ENCODE results near the gene GJA10.

GJA10 gene

DNA sequence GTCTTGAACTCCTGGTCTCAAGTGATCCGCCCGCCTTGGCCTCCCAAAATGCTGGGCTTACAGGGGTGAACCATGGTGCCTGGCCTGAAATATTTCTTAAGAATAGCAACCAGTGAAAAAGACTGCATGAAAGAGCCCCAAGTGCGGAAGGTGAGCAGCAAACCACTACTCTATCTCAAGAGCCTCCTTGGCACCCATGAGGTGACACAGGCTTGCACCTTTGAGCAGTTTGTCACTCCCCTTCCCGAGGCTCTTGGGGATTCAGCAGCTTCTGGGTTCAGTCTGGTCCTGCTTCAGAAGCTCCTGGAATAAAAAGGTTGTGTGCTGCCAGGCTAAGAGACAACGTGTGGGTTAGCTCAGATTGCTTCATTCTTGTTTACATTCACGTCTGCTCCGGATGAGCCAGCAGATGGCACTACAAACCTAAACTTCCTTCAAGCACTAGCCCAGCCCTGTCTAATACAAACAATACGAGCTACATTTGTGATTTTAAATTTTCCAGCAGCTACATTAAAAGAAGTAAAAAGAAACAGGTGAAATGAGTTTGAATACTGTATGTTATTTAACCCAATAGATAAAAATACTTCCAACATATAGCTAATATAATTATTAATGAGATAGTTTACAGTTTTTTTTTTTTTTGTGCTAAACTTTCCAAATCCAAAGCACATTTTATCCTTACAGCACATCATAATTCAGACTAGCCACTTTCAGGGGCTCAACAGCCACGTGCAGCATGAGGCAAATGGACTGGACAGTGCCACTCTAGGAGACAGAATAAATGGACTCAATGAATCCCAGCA, 46.2 kb downstream of the GJA10 start:
- Histone ChIP-seq H3K9me3 (ENCODE audit: control insufficient read depth, insufficient read depth, low read length) (no peaks in the 10 kb centered on the region), H3K4me1 (ENCODE audit: control insufficient read depth, insufficient read depth, low read length) (peaks cover 2% of the 10 kb centered on the region), H3K4me3 (ENCODE audit: low read depth, low read length) (no peak overlapping the region), H3K9ac (ENCODE audit: low read depth, low read length) (no peak overlapping the region), H3K36me3 (ENCODE audit: control insufficient read depth, insufficient read depth, low read length) (no peaks in the 10 kb centered on the region), H3K27me3 (ENCODE audit: control insufficient read depth, insufficient read depth, low read length) (no peaks in the 10 kb centered on the region)

DNA sequence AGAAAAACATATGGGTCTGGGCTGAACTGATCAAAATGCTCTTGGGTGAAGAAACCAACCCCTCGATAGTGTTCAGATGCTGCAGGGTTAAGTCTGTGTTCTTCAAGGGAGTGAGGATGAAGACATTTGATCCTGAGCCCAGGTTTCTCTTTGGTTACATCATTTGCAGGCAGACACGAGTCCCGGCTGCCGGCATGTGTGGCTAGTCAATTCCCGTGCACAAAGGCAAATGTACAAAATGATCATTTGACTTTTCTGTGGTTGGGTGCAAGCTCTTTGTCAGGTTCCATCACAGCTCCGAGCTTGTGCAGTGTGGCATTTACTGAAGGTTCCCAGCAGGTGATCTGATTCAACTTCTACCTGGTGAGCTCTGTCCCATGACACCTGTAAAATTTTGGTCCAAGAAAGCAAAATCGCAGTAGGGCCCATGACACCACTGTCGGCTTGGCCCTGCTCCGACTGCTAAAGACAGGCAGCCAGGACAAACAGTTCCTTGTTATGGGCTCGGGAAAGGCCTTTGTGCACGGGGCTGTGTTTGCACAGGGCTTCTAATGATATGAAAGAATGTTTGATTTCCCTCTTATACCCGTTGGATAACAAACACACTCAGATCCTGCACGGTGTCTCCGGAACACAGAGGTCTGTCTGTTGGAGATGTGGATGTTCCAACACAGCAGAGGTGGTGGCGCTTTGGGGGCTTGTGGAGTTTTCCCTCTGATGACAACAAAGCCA, 46.9 kb downstream of the GJA10 start:
- Histone ChIP-seq H3K36me3 (ENCODE audit: control insufficient read depth, insufficient read depth, low read length) (no peaks in the 10 kb centered on the region), H3K27me3 (ENCODE audit: control insufficient read depth, insufficient read depth, low read length) (no peaks in the 10 kb centered on the region), H3K9me3 (ENCODE audit: control insufficient read depth, insufficient read depth, low read length) (no peaks in the 10 kb centered on the region)

DNA sequence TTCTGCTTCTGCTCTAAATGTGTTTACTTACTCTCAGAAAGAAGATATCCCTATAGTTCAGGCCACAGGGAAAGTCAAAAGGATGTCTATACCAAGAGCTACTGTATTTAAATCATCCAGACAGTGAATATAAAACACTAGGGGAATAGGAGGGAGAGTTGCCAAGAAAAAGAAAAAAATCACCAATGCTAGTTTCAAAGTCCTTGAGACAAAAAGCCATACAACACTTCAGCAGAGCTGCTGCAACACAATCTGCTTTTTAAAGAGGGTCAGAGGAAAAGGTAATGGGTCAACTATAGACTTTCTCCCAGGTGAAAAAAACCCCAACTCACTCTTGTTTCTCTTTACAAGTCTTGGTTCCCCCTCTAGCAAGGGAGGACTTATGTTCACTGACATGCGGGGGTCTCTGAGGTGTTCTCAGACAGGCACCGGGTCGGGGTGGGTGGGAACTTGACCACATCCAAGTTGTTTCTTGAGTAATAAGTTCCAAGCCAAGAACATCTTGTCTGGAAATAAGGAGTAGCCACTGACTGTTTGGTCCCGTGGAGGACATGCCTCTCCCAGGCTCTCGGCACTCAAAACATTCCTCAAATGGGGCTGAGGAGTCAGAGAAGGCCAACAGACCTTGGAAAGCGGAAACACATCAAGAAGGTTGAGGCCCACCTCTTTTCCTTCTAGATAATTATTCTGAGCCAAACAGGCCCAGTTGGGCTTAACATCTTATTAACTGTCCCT, 47.7 kb downstream of the GJA10 start:
- no peaks in the 10 kb centered on the region for H3K9me3 ChIP-seq (ENCODE audit: control insufficient read depth, insufficient read depth, low read length)
- H3K4me1 ChIP-seq (ENCODE audit: control insufficient read depth, insufficient read depth, low read length): peaks cover 2% of the 10 kb centered on the region
- H3K4me3 ChIP-seq (ENCODE audit: low read depth, low read length): no peak overlapping the region
- H3K9ac ChIP-seq (ENCODE audit: low read depth, low read length): no peak overlapping the region
- H3K27me3 ChIP-seq (ENCODE audit: control insufficient read depth, insufficient read depth, low read length): no peaks in the 10 kb centered on the region
- H3K36me3 ChIP-seq (ENCODE audit: control insufficient read depth, insufficient read depth, low read length): no peaks in the 10 kb centered on the region

More for the DNA sequence above, 46.9 kb downstream of the GJA10 start:
- H3K4me1 ChIP-seq (ENCODE audit: control insufficient read depth, insufficient read depth, low read length): peaks cover 2% of the 10 kb centered on the region
- H3K9ac ChIP-seq (ENCODE audit: low read depth, low read length): no peak overlapping the region
- H3K4me3 ChIP-seq (ENCODE audit: low read depth, low read length): no peak overlapping the region

DNA sequence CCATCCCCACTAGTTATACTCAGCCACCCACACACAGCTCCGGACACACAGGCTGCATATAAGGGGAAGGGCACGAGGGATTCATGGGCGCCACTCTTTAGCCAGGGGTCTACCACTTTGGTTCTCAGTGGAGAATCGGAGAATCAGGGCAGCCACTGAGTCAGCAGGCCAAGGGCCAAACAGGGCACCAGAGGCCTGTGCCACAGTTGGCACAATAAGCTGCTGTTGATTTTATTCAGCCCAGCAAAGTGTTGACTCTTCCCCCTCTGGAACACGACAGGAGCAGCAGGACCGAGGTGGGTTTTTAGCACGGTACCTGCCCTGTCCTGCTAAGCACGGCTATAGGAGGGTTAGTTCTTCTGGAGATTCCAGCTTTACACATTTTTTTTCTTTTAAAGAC, 48.3 kb downstream of the GJA10 start:
- H3K4me1 ChIP-seq (ENCODE audit: control insufficient read depth, insufficient read depth, low read length): peaks cover 2% of the 10 kb centered on the region
- no peak overlapping the region for H3K4me3 ChIP-seq (ENCODE audit: low read depth, low read length)
- no peaks in the 10 kb centered on the region for H3K36me3 ChIP-seq (ENCODE audit: control insufficient read depth, insufficient read depth, low read length)
- no peaks in the 10 kb centered on the region for H3K9me3 ChIP-seq (ENCODE audit: control insufficient read depth, insufficient read depth, low read length)
- no peak overlapping the region for H3K9ac ChIP-seq (ENCODE audit: low read depth, low read length)
- no peaks in the 10 kb centered on the region for H3K27me3 ChIP-seq (ENCODE audit: control insufficient read depth, insufficient read depth, low read length)

DNA sequence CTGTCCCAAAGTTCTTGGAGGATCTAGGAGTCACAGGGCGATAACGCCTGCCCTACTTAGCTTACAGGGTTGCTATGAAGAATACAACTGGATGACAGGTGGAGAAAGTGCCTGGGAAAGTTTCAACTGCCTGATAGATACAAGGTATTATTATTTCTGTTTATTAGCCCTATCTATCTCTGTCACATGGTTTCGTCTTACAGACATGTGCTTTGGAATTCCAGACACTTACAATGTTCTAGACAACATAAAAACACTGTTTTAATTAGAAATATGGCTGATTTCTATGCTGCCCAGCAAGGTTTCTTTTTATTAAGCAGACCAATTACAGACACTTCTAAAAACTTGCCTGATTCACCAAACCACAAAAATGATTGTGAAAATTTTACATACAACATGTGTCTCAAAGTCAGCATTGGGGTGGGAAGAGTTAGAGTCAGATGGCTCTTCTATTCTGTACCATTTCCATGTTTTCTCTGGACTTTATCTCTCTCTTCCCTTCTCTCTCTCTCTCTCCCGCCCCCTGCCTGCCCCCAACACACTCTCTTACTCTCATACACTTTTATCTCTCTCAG, 50.0 kb downstream of the GJA10 start:
- H3K36me3 ChIP-seq (ENCODE audit: control insufficient read depth, insufficient read depth, low read length): no peaks in the 10 kb centered on the region
- H3K9me3 ChIP-seq (ENCODE audit: control insufficient read depth, insufficient read depth, low read length): no peaks in the 10 kb centered on the region
- no peak overlapping the region for H3K4me3 ChIP-seq (ENCODE audit: low read depth, low read length)
- H3K9ac ChIP-seq (ENCODE audit: low read depth, low read length): no peak overlapping the region
- H3K27me3 ChIP-seq (ENCODE audit: control insufficient read depth, insufficient read depth, low read length): no peaks in the 10 kb centered on the region
- H3K4me1 ChIP-seq (ENCODE audit: control insufficient read depth, insufficient read depth, low read length): peaks cover 2% of the 10 kb centered on the region

DNA sequence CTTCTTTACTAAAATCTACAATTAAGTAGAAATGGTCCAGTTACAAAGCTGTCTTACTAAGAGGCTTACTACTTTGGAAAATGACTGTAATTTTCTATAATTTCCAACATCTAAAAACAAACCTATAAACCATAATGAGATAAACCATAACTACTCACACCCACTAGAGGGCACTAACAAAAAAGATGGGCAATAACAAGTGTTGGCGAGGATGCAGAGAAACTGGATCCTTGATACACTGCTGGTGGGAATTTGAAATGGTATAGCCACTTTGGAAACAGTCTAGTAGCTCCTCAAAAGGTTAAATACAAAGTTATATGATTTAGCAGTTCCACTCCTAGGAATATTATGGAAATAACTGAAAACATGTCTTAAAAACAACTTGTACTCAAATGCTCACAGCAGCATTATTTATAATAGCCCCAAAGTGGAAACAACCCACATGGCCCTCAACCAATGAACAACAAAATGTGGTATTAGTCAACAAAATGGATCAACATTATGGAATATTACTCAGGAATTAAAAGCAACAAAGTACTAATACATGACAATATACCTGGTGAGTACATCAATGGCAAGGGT, 50.6 kb downstream of the GJA10 start:
- peaks cover 2% of the 10 kb centered on the region for H3K4me1 ChIP-seq (ENCODE audit: control insufficient read depth, insufficient read depth, low read length)
- no peak overlapping the region for H3K4me3 ChIP-seq (ENCODE audit: low read depth, low read length)
- no peak overlapping the region for H3K9ac ChIP-seq (ENCODE audit: low read depth, low read length)
- H3K9me3 ChIP-seq (ENCODE audit: control insufficient read depth, insufficient read depth, low read length): no peaks in the 10 kb centered on the region
- no peaks in the 10 kb centered on the region for H3K36me3 ChIP-seq (ENCODE audit: control insufficient read depth, insufficient read depth, low read length)
- H3K27me3 ChIP-seq (ENCODE audit: control insufficient read depth, insufficient read depth, low read length): no peaks in the 10 kb centered on the region

All from iPS-15b (cell line).